ENCODE data around the gene IGDCC3.

The IGDCC3 gene

GRCh38 chr15:65343374-65343981 is 34.3 kb downstream of the IGDCC3 start:
- DNase-seq (ENCODE audit: low read depth in 2 of 2), result no peak

GRCh38 chr15:65342493-65342892 is 35.3 kb downstream of the IGDCC3 start:
- no peak for DNase-seq (ENCODE audit: low read depth in 2 of 2)

GRCh38 chr15:65339920-65340319 is 37.9 kb downstream of the IGDCC3 start:
- no peak for DNase-seq (ENCODE audit: low read depth in 2 of 2)

- no peak for DNase-seq (ENCODE audit: low read depth in 2 of 2)
These were observed 38.4 kb downstream of the IGDCC3 start for GRCh38 chr15:65339416-65339815.

GRCh38 chr15:65338823-65339222 is 39.0 kb downstream of the IGDCC3 start:
- DNase-seq (ENCODE audit: low read depth in 2 of 2), result no peak

GRCh38 chr15:65338366-65338765 is 39.4 kb downstream of the IGDCC3 start:
- no peak for DNase-seq (ENCODE audit: low read depth in 2 of 2)

- DNase-seq (ENCODE audit: low read depth in 2 of 2), result no peak
These were observed 40.2 kb downstream of the IGDCC3 start for GRCh38 chr15:65337436-65338070.

GRCh38 chr15:65336493-65337435 is 41.0 kb downstream of the IGDCC3 start:
- no peak for DNase-seq (ENCODE audit: low read depth in 2 of 2)

GRCh38 chr15:65335278-65336055 is 42.3 kb downstream of the IGDCC3 start:
- DNase-seq (ENCODE audit: low read depth in 2 of 2), result no peak

- no peak for DNase-seq (ENCODE audit: low read depth in 2 of 2)
These were observed 43.1 kb downstream of the IGDCC3 start for GRCh38 chr15:65334586-65335231.

- DNase-seq (ENCODE audit: low read depth in 2 of 2), result no peak
These were observed 43.9 kb downstream of the IGDCC3 start for GRCh38 chr15:65333856-65334255.

- no peak for DNase-seq (ENCODE audit: low read depth in 2 of 2)
These were observed 44.5 kb downstream of the IGDCC3 start for GRCh38 chr15:65333148-65333820.

GRCh38 chr15:65332391-65333147 is 45.2 kb downstream of the IGDCC3 start:
- no peak for DNase-seq (ENCODE audit: low read depth in 2 of 2)

GRCh38 chr15:65331811-65332210 is 46.0 kb downstream of the IGDCC3 start:
- no peak for DNase-seq (ENCODE audit: low read depth in 2 of 2)

GRCh38 chr15:65330934-65331645 is 46.7 kb downstream of the IGDCC3 start:
- DNase-seq (ENCODE audit: low read depth in 2 of 2), result no peak

- DNase-seq (ENCODE audit: low read depth in 2 of 2), result no peak
These were observed 47.6 kb downstream of the IGDCC3 start for GRCh38 chr15:65329984-65330735.

- no peak for DNase-seq (ENCODE audit: low read depth in 2 of 2)
These were observed 48.4 kb downstream of the IGDCC3 start for GRCh38 chr15:65329288-65329983.

Measured in stimulated activated CD4-positive, alpha-beta T cell treated with anti-CD3 and anti-CD28 coated beads, Interleukin-12 subunit alpha, Interleukin-12 subunit beta, amount 100 ng/mL, for 24 hours (primary cell).